ENCODE measurements around the gene CMIP. TPM values are rescaled to one million over a fixed set of nuclear protein-coding genes. Genes with fewer than 3 reads are reported as not detected.

Gene CMIP
- total RNA-seq, 4 donors from 2014 or later, result 44.6 to 152 (median 76.5) TPM

GRCh38 chr16:81632392-81633146 lies 188.0 kb downstream of the CMIP start:
- H3K4me1 ChIP-seq, result peaks cover 0 to 42% (median 8%) of the 10 kb centered on the region in 4 donors
- peak overlapping the region; percentile 13 to 78 (median 62) for H3K27ac ChIP-seq
- no peaks in the 10 kb centered on the region for H3K9me3 ChIP-seq
- peaks cover 0 to 4% (median 0%) of the 10 kb centered on the region in 3 donors for H3K36me3 ChIP-seq
- TF ChIP-seq CTCF (IDR thresholded peaks at IDR 0.05), result no peak
- TF ChIP-seq POLR2A (IDR thresholded peaks at IDR 0.05), result no peak
- DNase-seq, result peak in 2 of 3 donors; percentile 34 to 86
- no peaks in the 10 kb centered on the region for H3K27me3 ChIP-seq
- no peak overlapping the region for H3K4me3 ChIP-seq

GRCh38 chr16:81633147-81633619 lies 188.6 kb downstream of the CMIP start:
- Histone ChIP-seq H3K27ac (peak overlapping the region; percentile 12 to 78 (median 62)), H3K36me3 (peaks cover 0 to 4% (median 0%) of the 10 kb centered on the region in 3 donors), H3K9me3 (no peaks in the 10 kb centered on the region), H3K4me1 (peaks cover 0 to 42% (median 8%) of the 10 kb centered on the region in 4 donors), H3K27me3 (no peaks in the 10 kb centered on the region), H3K4me3 (no peak overlapping the region)
- TF ChIP-seq CTCF (IDR thresholded peaks at IDR 0.05) (peak in 3 of 6 experiments; percentile 35 to 39 (median 38)), POLR2A (IDR thresholded peaks at IDR 0.05) (no peak)
- DNase-seq, result no peak

GRCh38 chr16:81633680-81634379 lies 189.2 kb downstream of the CMIP start:
- no peaks in the 10 kb centered on the region for H3K27me3 ChIP-seq
- H3K27ac ChIP-seq, result peak overlapping the region; percentile 12 to 78 (median 62)
- no peaks in the 10 kb centered on the region for H3K9me3 ChIP-seq
- TF ChIP-seq POLR2A (IDR thresholded peaks at IDR 0.05), result no peak
- TF ChIP-seq CTCF (IDR thresholded peaks at IDR 0.05), result no peak
- no peak for DNase-seq
- peaks cover 0 to 42% (median 8%) of the 10 kb centered on the region in 4 donors for H3K4me1 ChIP-seq
- H3K36me3 ChIP-seq, result peaks cover 0 to 4% (median 0%) of the 10 kb centered on the region in 3 donors
- H3K4me3 ChIP-seq, result no peak overlapping the region

GRCh38 chr16:81634380-81635062 lies 189.9 kb downstream of the CMIP start:
- peak overlapping the region in 2 of 4 donors; percentile 64 to 78 for H3K27ac ChIP-seq
- no peak for TF ChIP-seq CTCF (IDR thresholded peaks at IDR 0.05)
- no peak for TF ChIP-seq POLR2A (IDR thresholded peaks at IDR 0.05)
- DNase-seq, result no peak
- no peaks in the 10 kb centered on the region for H3K27me3 ChIP-seq
- H3K9me3 ChIP-seq, result no peaks in the 10 kb centered on the region
- peaks cover 0 to 46% (median 8%) of the 10 kb centered on the region in 4 donors for H3K4me1 ChIP-seq
- H3K4me3 ChIP-seq, result no peak overlapping the region
- H3K36me3 ChIP-seq, result peaks cover 0 to 4% (median 0%) of the 10 kb centered on the region in 3 donors

Measured in Peyer's patch (tissue), 4 donors.